BJ (cell line): ENCODE data around the gene PPHLN1. TPM values are rescaled to one million over a fixed set of nuclear protein-coding genes. Genes with fewer than 3 reads are reported as not detected.
A peak's percentile ranks its signal among the peaks of the same experiment; 100 is the strongest.

Experiments
- CTCF ChIA-PET: fragments of 350-600 bp; formaldehyde crosslinking; extraction: SDS; loops from one replicate; lab custom pipeline; 2021; ENCODE audit warnings: antibody characterized with exemption, inconsistent platforms; lab: Yijun Ruan, JAX
- POLR2A ChIA-PET: fragments of 300-600 bp; sonication (Branson Sonifier 250); formaldehyde crosslinking; extraction: SDS; loops from one replicate; lab custom pipeline; 2021; ENCODE audit warnings: antibody characterized with exemption; lab: Charles Lee
- DNase-seq: peaks from one replicate; pipeline ENCODE4 v3.0.0-alpha.2; 2011; ENCODE audit warnings: low read depth
- H3K27me3 ChIP-seq: 2 replicates; pipeline ENCODE4 v1.6.0; 2011; ENCODE audit warnings: low read length; ENCODE audit not compliant: control insufficient read depth, insufficient read depth
- H3K36me3 ChIP-seq: 2 replicates; pipeline ENCODE4 v1.5.1; 2011; ENCODE audit warnings: low read length; ENCODE audit not compliant: control insufficient read depth, insufficient read depth
- H3K4me3 ChIP-seq: 2 replicates; pipeline ENCODE4 v1.5.1; 2011; ENCODE audit warnings: low read depth, mild to moderate bottlenecking, control low read depth, low read length
- polyA plus RNA-seq: library from polyadenylated mRNA; depleted of rRNA; stranded (reverse); fragments of >200 nt; gene quantifications from 2 replicates; pipeline ENCODE4 v1.2.3, GENCODE V29; 2011
- TF ChIP-seq, protein P1 (sequence below): IDR thresholded peaks from 2 replicates; pipeline ENCODE4 v1.5.1; 2011; ENCODE audit warnings: low read depth, mild to moderate bottlenecking, control low read depth, inconsistent platforms, low read length, moderate library complexity; ENCODE audit not compliant: insufficient read depth

The PPHLN1 gene
- polyA plus RNA-seq, 1 experiment: 29.1 TPM

DNA sequence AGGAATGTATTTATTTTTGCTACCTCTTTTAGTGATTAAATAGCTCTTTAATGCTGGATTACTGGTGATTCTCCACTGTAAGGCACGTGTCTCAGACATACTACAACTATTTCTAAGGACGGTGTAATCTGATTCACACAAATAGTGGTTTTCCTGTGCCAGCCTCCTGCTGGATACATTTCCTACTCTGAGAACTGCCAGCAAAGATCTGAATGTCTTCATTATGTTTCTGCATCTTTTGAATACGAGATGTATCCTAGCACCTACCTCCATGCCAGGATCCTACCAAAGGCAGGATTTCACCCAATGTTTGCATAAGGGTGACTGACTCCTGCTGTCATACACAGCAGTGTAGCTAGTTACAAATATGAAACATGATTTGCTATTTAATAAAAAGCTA lies 143.0 kb downstream of the PPHLN1 start:
- ChIA-PET POLR2A (no interaction called here), CTCF (interaction anchor here (1.5 kb wide), 1 partner anchor 15 kb away, joined by 6 read pairs; no protein-coding TSS in a partner anchor)
- no peaks in the 10 kb centered on the region for H3K27me3 ChIP-seq
- H3K36me3 ChIP-seq: peaks cover 17% of the 10 kb centered on the region
- no peak for DNase-seq
- TF ChIP-seq, protein P1, sequence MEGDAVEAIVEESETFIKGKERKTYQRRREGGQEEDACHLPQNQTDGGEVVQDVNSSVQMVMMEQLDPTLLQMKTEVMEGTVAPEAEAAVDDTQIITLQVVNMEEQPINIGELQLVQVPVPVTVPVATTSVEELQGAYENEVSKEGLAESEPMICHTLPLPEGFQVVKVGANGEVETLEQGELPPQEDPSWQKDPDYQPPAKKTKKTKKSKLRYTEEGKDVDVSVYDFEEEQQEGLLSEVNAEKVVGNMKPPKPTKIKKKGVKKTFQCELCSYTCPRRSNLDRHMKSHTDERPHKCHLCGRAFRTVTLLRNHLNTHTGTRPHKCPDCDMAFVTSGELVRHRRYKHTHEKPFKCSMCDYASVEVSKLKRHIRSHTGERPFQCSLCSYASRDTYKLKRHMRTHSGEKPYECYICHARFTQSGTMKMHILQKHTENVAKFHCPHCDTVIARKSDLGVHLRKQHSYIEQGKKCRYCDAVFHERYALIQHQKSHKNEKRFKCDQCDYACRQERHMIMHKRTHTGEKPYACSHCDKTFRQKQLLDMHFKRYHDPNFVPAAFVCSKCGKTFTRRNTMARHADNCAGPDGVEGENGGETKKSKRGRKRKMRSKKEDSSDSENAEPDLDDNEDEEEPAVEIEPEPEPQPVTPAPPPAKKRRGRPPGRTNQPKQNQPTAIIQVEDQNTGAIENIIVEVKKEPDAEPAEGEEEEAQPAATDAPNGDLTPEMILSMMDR: no peak
- no peak overlapping the region for H3K4me3 ChIP-seq

DNA sequence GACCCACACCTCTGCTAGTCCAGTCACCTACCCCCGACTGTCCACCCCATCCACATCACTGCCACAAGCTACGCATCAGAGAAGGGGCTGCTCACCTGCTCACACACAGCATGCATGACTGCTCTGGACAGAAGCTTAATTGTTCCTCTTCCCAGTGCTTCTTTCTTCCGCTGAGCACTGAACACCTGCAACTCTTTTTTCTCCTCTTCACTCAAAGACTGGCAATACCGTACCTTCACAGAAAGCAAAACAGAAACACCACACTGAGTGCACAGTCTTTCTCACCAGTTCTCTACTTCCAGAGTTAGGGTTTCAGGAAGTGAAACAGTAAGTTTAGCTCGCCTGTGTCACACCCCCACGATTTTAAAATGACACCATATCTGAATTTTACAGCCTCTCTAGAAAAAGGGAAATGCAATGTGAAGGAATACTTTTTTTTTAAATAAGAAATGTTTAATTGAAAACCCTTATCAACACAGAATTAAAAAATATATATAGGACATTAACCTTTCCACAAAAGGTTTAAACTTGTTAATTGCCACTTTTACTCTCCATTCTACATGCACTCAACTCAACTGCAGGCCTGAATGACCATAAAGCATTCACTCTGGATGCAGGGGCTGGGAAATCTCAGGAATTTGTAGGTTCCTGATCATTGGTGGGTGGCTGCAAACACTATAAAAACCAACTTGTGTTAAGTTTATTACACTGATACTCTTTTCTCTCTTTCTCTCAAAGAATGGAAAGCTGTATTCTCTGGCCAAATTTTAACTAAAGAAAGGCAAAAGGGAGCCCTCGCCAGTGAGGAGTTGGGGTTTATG lies 143.6 kb downstream of the PPHLN1 start:
- H3K27me3 ChIP-seq: no peaks in the 10 kb centered on the region
- POLR2A ChIA-PET: interaction anchor here (0.5 kb wide), 1 partner anchor 15 kb away, joined by 9 read pairs; no protein-coding TSS in a partner anchor
- H3K36me3 ChIP-seq: peaks cover 17% of the 10 kb centered on the region
- CTCF ChIA-PET: interaction anchor here (1.4 to 1.5 kb wide), 2 partner anchors 14 to 100 kb away, joined by 5 to 6 read pairs; no protein-coding TSS in a partner anchor
- TF ChIP-seq, protein P1: no peak
- DNase-seq: no peak
- H3K4me3 ChIP-seq: no peak overlapping the region

DNA sequence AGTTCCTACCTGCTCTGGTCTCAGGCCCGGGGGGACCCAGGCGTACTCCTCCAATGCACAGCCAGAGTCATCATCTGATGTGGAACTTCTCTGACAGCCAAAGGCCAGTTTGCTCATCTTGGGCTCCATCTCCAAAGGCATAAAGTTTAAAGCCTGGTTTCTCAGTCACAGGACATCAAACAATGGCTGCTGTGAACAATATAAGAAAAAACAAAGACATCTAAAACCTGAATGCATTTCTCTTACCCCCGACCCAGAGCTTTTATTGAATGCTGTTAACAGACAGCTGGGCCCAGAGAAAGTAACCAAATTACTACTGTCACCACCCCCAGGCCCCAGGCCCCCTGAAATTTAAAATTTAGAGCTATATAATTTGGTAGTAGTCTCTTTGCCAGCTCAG lies 146.4 kb downstream of the PPHLN1 start:
- DNase-seq: no peak
- TF ChIP-seq, protein P1: no peak

DNA sequence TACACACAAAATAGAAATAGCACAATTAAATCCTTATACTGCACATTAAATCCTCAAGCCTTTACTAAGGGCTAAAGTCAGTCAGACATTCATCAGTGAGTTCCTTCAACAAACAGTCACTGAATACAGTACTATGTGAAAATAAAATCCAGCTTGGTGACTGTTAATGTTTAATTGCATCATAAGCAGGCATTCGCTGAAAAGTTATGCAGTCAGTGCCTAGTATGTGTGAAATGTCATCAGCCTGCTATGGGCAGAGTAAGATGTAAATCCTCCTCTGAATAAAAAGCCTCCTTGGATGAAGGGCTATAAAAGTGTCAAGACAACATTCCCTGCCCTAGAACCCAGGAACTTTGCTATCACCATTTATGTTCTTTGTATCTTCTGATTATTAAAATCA lies 147.2 kb downstream of the PPHLN1 start:
- Histone ChIP-seq H3K4me3 (no peak overlapping the region), H3K36me3 (peaks cover 8% of the 10 kb centered on the region), H3K27me3 (no peaks in the 10 kb centered on the region)
- TF ChIP-seq, protein P1: no peak
- ChIA-PET CTCF (interaction anchor here (0.6 to 2.6 kb wide), 3 partner anchors 10 to 848 kb away, joined by 3 to 15 read pairs (median 3); no protein-coding TSS in a partner anchor), POLR2A (interaction anchor here (0.7 kb wide), 1 partner anchor 92 kb away, joined by 3 read pairs; no protein-coding TSS in a partner anchor)
- DNase-seq: peak; percentile 72

More for the DNA sequence above, 146.4 kb downstream of the PPHLN1 start:
- ChIA-PET POLR2A (interaction anchor here (0.7 kb wide), 1 partner anchor 93 kb away, joined by 3 read pairs; no protein-coding TSS in a partner anchor), CTCF (interaction anchor here (2.6 kb wide), 1 partner anchor 10 kb away, joined by 15 read pairs; no protein-coding TSS in a partner anchor)
- no peaks in the 10 kb centered on the region for H3K27me3 ChIP-seq
- no peak overlapping the region for H3K4me3 ChIP-seq
- peaks cover 8% of the 10 kb centered on the region for H3K36me3 ChIP-seq

DNA sequence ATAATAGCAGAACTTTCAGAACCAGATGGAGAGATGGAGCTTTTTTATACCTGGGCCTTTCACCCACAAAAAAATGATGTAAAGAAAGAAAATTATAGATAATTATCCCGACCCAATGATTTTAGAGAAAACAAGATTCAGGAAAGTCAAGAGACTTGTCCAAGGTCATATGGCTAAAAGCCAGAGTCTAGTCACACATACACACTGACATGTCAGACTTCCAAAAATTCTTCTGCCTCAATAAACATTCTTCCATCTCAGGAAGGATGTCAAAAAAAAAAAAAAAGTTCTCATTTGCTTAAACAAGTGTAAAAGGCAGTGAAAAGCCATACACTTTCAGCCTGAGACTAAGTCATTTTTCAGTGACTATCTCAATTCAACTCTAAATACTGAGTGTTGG lies 147.6 kb downstream of the PPHLN1 start:
- TF ChIP-seq, protein P1: no peak
- CTCF ChIA-PET: interaction anchor here (1.0 to 2.6 kb wide), 2 partner anchors 9 to 102 kb away, joined by 3 to 15 read pairs; no protein-coding TSS in a partner anchor

More for the DNA sequence above, 147.6 kb downstream of the PPHLN1 start:
- H3K36me3 ChIP-seq: peaks cover 6% of the 10 kb centered on the region
- DNase-seq: no peak
- no peaks in the 10 kb centered on the region for H3K27me3 ChIP-seq
- no peak overlapping the region for H3K4me3 ChIP-seq
- POLR2A ChIA-PET: no interaction called here
